ENCODE data around the gene KCNIP4. TPM values are rescaled to one million over a fixed set of nuclear protein-coding genes. Genes with fewer than 3 reads are reported as not detected.

Gene KCNIP4
- total RNA-seq, 1 donor from 2014 or later, result not detected

GRCh38 chr4:20696815-20697214, 1251.8 kb downstream of the KCNIP4 start:
- ATAC-seq (ENCODE audit: low read depth) (no peak), DNase-seq (no peak)
- H3K27ac Mint-ChIP-seq, result no peak overlapping the region
- intact Hi-C loops (cut with micrococcal nuclease), result no loop called here
- peaks cover 7% of the 10 kb centered on the region for H3K36me3 Mint-ChIP-seq (ENCODE audit: low read depth)
- no peaks in the 10 kb centered on the region for H3K9me3 Mint-ChIP-seq
- H3K4me1 Mint-ChIP-seq, result peaks cover 15% of the 10 kb centered on the region
- POLR2A ChIA-PET, result no interaction called here
- H3K27me3 Mint-ChIP-seq, result peaks cover 12% of the 10 kb centered on the region
- no peak overlapping the region for H3K4me3 Mint-ChIP-seq
- no peak for TF ChIP-seq CTCF (IDR thresholded peaks at IDR 0.05)
- CTCF ChIA-PET, result no interaction called here

GRCh38 chr4:20687864-20688263, 1260.7 kb downstream of the KCNIP4 start:
- Mint-ChIP-seq H3K9me3 (no peaks in the 10 kb centered on the region), H3K27ac (no peak overlapping the region), H3K4me3 (no peak overlapping the region), H3K27me3 (peaks cover 7% of the 10 kb centered on the region), H3K4me1 (no peaks in the 10 kb centered on the region), H3K36me3 (ENCODE audit: low read depth) (no peaks in the 10 kb centered on the region)
- no peak for TF ChIP-seq CTCF (IDR thresholded peaks at IDR 0.05)
- CTCF ChIA-PET, result no interaction called here
- intact Hi-C loops (cut with micrococcal nuclease), result no loop called here
- DNase-seq (no peak), ATAC-seq (ENCODE audit: low read depth) (no peak)
- POLR2A ChIA-PET, result no interaction called here

- intact Hi-C loops (cut with micrococcal nuclease), result loop anchor here (1.0 kb wide), 3 partner anchors 266 to 1996 kb away; no protein-coding TSS in a partner anchor
Measured at GRCh38 chr4:20684852-20685763, 1263.5 kb downstream of the KCNIP4 start.

GRCh38 chr4:20683766-20684165, 1264.8 kb downstream of the KCNIP4 start:
- DNase-seq, result no peak
- TF ChIP-seq CTCF (IDR thresholded peaks at IDR 0.05), result no peak
- intact Hi-C loops (cut with micrococcal nuclease), result no loop called here
- Mint-ChIP-seq H3K4me1 (no peaks in the 10 kb centered on the region), H3K36me3 (ENCODE audit: low read depth) (no peaks in the 10 kb centered on the region), H3K4me3 (no peak overlapping the region), H3K9me3 (no peaks in the 10 kb centered on the region), H3K27me3 (peaks cover 2% of the 10 kb centered on the region), H3K27ac (no peak overlapping the region)
- CTCF ChIA-PET, result interaction anchor here (1.2 kb wide), 1 partner anchor 14 kb away, joined by 3 read pairs; no protein-coding TSS in a partner anchor
- ATAC-seq (ENCODE audit: low read depth), result no peak
- POLR2A ChIA-PET, result no interaction called here

More at GRCh38 chr4:20684852-20685763, 1263.5 kb downstream of the KCNIP4 start:
- ChIA-PET CTCF (interaction anchor here (1.1 to 2.3 kb wide), 6 partner anchors 9 to 1996 kb away, joined by 3 to 9 read pairs (median 5); no protein-coding TSS in a partner anchor), POLR2A (no interaction called here)
- Mint-ChIP-seq H3K9me3 (no peaks in the 10 kb centered on the region), H3K36me3 (ENCODE audit: low read depth) (no peaks in the 10 kb centered on the region), H3K27ac (no peak overlapping the region), H3K4me1 (no peaks in the 10 kb centered on the region), H3K4me3 (no peak overlapping the region), H3K27me3 (peaks cover 7% of the 10 kb centered on the region)
- no peak for DNase-seq
- no peak for ATAC-seq (ENCODE audit: low read depth)
- peak; percentile 89 for TF ChIP-seq CTCF (IDR thresholded peaks at IDR 0.05)

GRCh38 chr4:20682853-20683252, 1265.7 kb downstream of the KCNIP4 start:
- ChIA-PET POLR2A (no interaction called here), CTCF (interaction anchor here (0.7 kb wide), 1 partner anchor 268 kb away, joined by 3 read pairs; no protein-coding TSS in a partner anchor)
- H3K4me3 Mint-ChIP-seq, result no peak overlapping the region
- peaks cover 2% of the 10 kb centered on the region for H3K27me3 Mint-ChIP-seq
- H3K4me1 Mint-ChIP-seq, result no peaks in the 10 kb centered on the region
- ATAC-seq (ENCODE audit: low read depth), result no peak
- TF ChIP-seq CTCF (IDR thresholded peaks at IDR 0.05), result no peak
- no peaks in the 10 kb centered on the region for H3K36me3 Mint-ChIP-seq (ENCODE audit: low read depth)
- H3K9me3 Mint-ChIP-seq, result no peaks in the 10 kb centered on the region
- no peak for DNase-seq
- intact Hi-C loops (cut with micrococcal nuclease), result no loop called here
- H3K27ac Mint-ChIP-seq, result no peak overlapping the region
